SK-N-SH (cell line): ENCODE results near the gene PODXL2.

Experiments
- GATA2 ChIP-seq: sonication (generic); formaldehyde crosslinking; IDR thresholded peaks from 2 replicates; pipeline ENCODE4 v1.5.0; 2020; ENCODE audit warnings: mild to moderate bottlenecking, missing genetic modification reagents
- MXI1 ChIP-seq: IDR thresholded peaks from 2 replicates; pipeline ENCODE4 v1.6.1; 2012; ENCODE audit warnings: mild to moderate bottlenecking, low read depth, low read length, improper control_type of control experiment
- POLR2AphosphoS5 ChIP-seq: IDR thresholded peaks from 2 replicates; pipeline ENCODE4 v1.6.1; 2012; ENCODE audit warnings: low read depth, low read length
- RFX5 ChIP-seq: IDR thresholded peaks from 2 replicates; pipeline ENCODE4 v1.6.1; 2012; ENCODE audit warnings: mild to moderate bottlenecking, improper control_type of control experiment, low read length
- TF ChIP-seq, protein P1 (sequence below): fragments of 200-600 bp; sonication (generic); IDR thresholded peaks from 2 replicates; pipeline ENCODE4 v1.6.1; 2017; ENCODE audit warnings: antibody characterized with exemption, mild to moderate bottlenecking, moderate library complexity

DNA sequence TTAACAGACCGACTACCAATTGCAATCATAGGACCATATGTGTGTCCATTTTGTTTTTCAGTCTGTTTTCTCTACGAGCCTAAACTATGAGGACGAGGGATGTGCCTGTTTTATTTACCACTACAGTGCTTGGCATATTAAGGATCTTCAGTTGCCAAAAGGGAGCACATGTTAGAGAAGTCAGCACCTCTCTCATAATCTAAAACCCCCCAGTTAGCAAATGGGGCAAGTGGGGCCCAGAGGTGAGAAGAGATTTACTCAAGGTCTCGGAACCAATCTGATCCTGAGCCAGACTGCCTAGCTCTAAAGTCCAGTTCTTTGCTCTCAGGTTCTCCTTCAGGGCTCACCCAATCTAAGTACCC lies 578 bp upstream of the PODXL2 start:
- TF ChIP-seq POLR2AphosphoS5 (no peak), RFX5 (no peak), GATA2 (CRISPR knock-in tag) (no peak), MXI1 (no peak)
- TF ChIP-seq, protein P1, sequence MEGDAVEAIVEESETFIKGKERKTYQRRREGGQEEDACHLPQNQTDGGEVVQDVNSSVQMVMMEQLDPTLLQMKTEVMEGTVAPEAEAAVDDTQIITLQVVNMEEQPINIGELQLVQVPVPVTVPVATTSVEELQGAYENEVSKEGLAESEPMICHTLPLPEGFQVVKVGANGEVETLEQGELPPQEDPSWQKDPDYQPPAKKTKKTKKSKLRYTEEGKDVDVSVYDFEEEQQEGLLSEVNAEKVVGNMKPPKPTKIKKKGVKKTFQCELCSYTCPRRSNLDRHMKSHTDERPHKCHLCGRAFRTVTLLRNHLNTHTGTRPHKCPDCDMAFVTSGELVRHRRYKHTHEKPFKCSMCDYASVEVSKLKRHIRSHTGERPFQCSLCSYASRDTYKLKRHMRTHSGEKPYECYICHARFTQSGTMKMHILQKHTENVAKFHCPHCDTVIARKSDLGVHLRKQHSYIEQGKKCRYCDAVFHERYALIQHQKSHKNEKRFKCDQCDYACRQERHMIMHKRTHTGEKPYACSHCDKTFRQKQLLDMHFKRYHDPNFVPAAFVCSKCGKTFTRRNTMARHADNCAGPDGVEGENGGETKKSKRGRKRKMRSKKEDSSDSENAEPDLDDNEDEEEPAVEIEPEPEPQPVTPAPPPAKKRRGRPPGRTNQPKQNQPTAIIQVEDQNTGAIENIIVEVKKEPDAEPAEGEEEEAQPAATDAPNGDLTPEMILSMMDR, result no peak
